Small intestine (tissue), 7 donors: ENCODE data around the gene SPINK14. TPM values are rescaled to one million over a fixed set of nuclear protein-coding genes. Genes with fewer than 3 reads are reported as not detected.

Experiments used
- DNase-seq, 2 donors: peaks; one replicate each; pipeline versions ENCODE4 v3.0.0 to v3.0.0-alpha.2; 2013
- FAIRE-seq: peaks from 2 replicates; lab custom pipeline; 2012; peaks lifted over from hg19 to GRCh38; lab: Jason Lieb, UNC
- H3K27ac ChIP-seq, 3 donors: one replicate each; pipeline ENCODE4 v1.5.1; 2013; ENCODE audit warnings: low read length in 2 of 3, mild to moderate bottlenecking in 2 of 3, control low read depth in 1 of 3, inconsistent platforms in 1 of 3, low read depth in 1 of 3, moderate library complexity in 1 of 3
- H3K27me3 ChIP-seq, 3 donors: one replicate each; pipeline ENCODE4 v1.6.1; 2013; ENCODE audit warnings: low read length in 3 of 3, inconsistent platforms in 1 of 3; ENCODE audit not compliant: control insufficient read depth in 3 of 3, insufficient read depth in 3 of 3
- H3K36me3 ChIP-seq, 3 donors: one replicate each; pipeline ENCODE4 v1.6.1; 2013; ENCODE audit warnings: low read length in 3 of 3, inconsistent platforms in 1 of 3, low read depth in 1 of 3, mild to moderate bottlenecking in 1 of 3, moderate library complexity in 1 of 3; ENCODE audit not compliant: control insufficient read depth in 3 of 3, insufficient read depth in 2 of 3
- H3K4me1 ChIP-seq, 3 donors: one replicate each; pipeline ENCODE4 v1.6.1; 2013; ENCODE audit warnings: low read length in 2 of 3, inconsistent platforms in 1 of 3, low read depth in 1 of 3, mild to moderate bottlenecking in 1 of 3, moderate library complexity in 1 of 3; ENCODE audit not compliant: control insufficient read depth in 3 of 3, insufficient read depth in 2 of 3
- H3K4me3 ChIP-seq, 3 donors: one replicate each; pipeline ENCODE4 v1.5.1; 2013; ENCODE audit warnings: low read length in 3 of 3, control low read depth in 1 of 3, inconsistent platforms in 1 of 3, low read depth in 1 of 3, mild to moderate bottlenecking in 1 of 3, moderate library complexity in 1 of 3
- H3K9me3 ChIP-seq, 2 donors: one replicate each; pipeline ENCODE4 v1.6.1; 2013; ENCODE audit warnings: low read depth in 1 of 2, low read length in 1 of 2; ENCODE audit not compliant: control insufficient read depth in 2 of 2, insufficient read depth in 1 of 2
- WGBS, 3 donors: extraction: QIAGEN DNeasy Blood & Tissue Kit; methylation state at CpG; one replicate each; pipeline ENCODE4 v1.1.7; 2013; 5-methylcytosine and 5-hydroxymethylcytosine counted together
- polyA plus RNA-seq, 4 donors: library from polyadenylated mRNA; stranded (reverse) in 3 of 4; unstranded in 1 of 4; fragments of 200-250 nt in 3 of 4; fragments of 120-200 nt in 1 of 4; gene quantifications; one replicate each; pipeline versions ENCODE4 v1.2.1 to v1.2.3, GENCODE V29; 2013
- donor health status: healthy with polysubstance abuse.
- donor health status: control.
- donor health status: control.
- donor health status: Bipolar disorder and iron deficiency.
- donor health status: healthy.

The SPINK14 gene
- polyA plus RNA-seq, 4 donors = not detected

GRCh38 chr5:148177207-148177606, 8.9 kb downstream of the SPINK14 start:
- Histone ChIP-seq H3K27me3 (no peaks in the 10 kb centered on the region), H3K27ac (no peak overlapping the region), H3K4me3 (no peak overlapping the region), H3K4me1 (no peaks in the 10 kb centered on the region), H3K9me3 (no peaks in the 10 kb centered on the region), H3K36me3 (no peaks in the 10 kb centered on the region)
- WGBS, 3 donors = 55 to 73% (median 65%) methylated on average over 1 of the region's 1 CpG
- no peak for DNase-seq
- FAIRE-seq = no peak

- DNase-seq (peak; percentile 54 to 70), FAIRE-seq (peak; percentile 87)
- no peaks in the 10 kb centered on the region for H3K4me1 ChIP-seq
- WGBS, 3 donors = 34 to 38% (median 36%) methylated on average over 3 of the region's 3 CpGs
- H3K4me3 ChIP-seq = no peak overlapping the region
- H3K27ac ChIP-seq = no peak overlapping the region
- H3K36me3 ChIP-seq = no peaks in the 10 kb centered on the region
- no peaks in the 10 kb centered on the region for H3K27me3 ChIP-seq
- no peaks in the 10 kb centered on the region for H3K9me3 ChIP-seq
These were observed 11.0 kb downstream of the SPINK14 start for GRCh38 chr5:148179234-148179824.

GRCh38 chr5:148186248-148187003, 18.1 kb downstream of the SPINK14 start:
- no peak for FAIRE-seq
- Histone ChIP-seq H3K9me3 (no peaks in the 10 kb centered on the region), H3K4me3 (no peak overlapping the region), H3K36me3 (no peaks in the 10 kb centered on the region), H3K27ac (no peak overlapping the region), H3K27me3 (no peaks in the 10 kb centered on the region), H3K4me1 (no peaks in the 10 kb centered on the region)
- no peak for DNase-seq
- 49 to 67% (median 65%) methylated on average over 3 of the region's 3 CpGs for WGBS, 3 donors

GRCh38 chr5:148191010-148191409, 22.7 kb downstream of the SPINK14 start:
- 15 to 53% (median 16%) methylated on average over 1 of the region's 1 CpG for WGBS, 3 donors
- FAIRE-seq = no peak
- H3K9me3 ChIP-seq = no peaks in the 10 kb centered on the region
- DNase-seq = no peak
- no peaks in the 10 kb centered on the region for H3K36me3 ChIP-seq
- no peaks in the 10 kb centered on the region for H3K27me3 ChIP-seq
- H3K4me1 ChIP-seq = no peaks in the 10 kb centered on the region
- no peak overlapping the region for H3K27ac ChIP-seq
- H3K4me3 ChIP-seq = no peak overlapping the region

GRCh38 chr5:148193202-148193601, 24.9 kb downstream of the SPINK14 start:
- Histone ChIP-seq H3K4me1 (no peaks in the 10 kb centered on the region), H3K9me3 (no peaks in the 10 kb centered on the region), H3K4me3 (no peak overlapping the region), H3K27ac (no peak overlapping the region), H3K36me3 (no peaks in the 10 kb centered on the region), H3K27me3 (no peaks in the 10 kb centered on the region)
- WGBS, 3 donors = 81 to 92% (median 87%) methylated on average over 1 of the region's 1 CpG
- FAIRE-seq = no peak
- DNase-seq = no peak

GRCh38 chr5:148201151-148201550, 32.8 kb downstream of the SPINK14 start:
- DNase-seq = no peak
- Histone ChIP-seq H3K36me3 (no peaks in the 10 kb centered on the region), H3K9me3 (no peaks in the 10 kb centered on the region), H3K27ac (no peak overlapping the region), H3K27me3 (no peaks in the 10 kb centered on the region), H3K4me3 (no peak overlapping the region), H3K4me1 (peaks cover 0 to 5% (median 0%) of the 10 kb centered on the region in 3 donors)
- no peak for FAIRE-seq
- 52 to 71% (median 67%) methylated on average over 2 of the region's 2 CpGs for WGBS, 3 donors

GRCh38 chr5:148202531-148203203, 34.3 kb downstream of the SPINK14 start, which contains the start of gene SPINK6:
Gene SPINK6, plus strand, starts transcription at chr5:148203042. Its CDS starts 55 bp downstream, at chr5:148203097.
- 93 to 95% (median 94%) methylated on average over 2 of the region's 2 CpGs for WGBS, 3 donors
- FAIRE-seq (no peak), DNase-seq (no peak)
- H3K9me3 ChIP-seq = no peaks in the 10 kb centered on the region
- no peaks in the 10 kb centered on the region for H3K27me3 ChIP-seq
- H3K4me1 ChIP-seq = peaks cover 0 to 5% (median 0%) of the 10 kb centered on the region in 3 donors
- no peak within 1 kb of the TSS for H3K27ac ChIP-seq
- H3K4me3 ChIP-seq = no peak within 1 kb of the TSS
- no peaks in the 10 kb centered on the region for H3K36me3 ChIP-seq

GRCh38 chr5:148205044-148205806, 36.9 kb downstream of the SPINK14 start:
- H3K27me3 ChIP-seq = no peaks in the 10 kb centered on the region
- no peaks in the 10 kb centered on the region for H3K9me3 ChIP-seq
- 36 to 68% (median 59%) methylated on average over 4 of the region's 4 CpGs for WGBS, 3 donors
- FAIRE-seq = no peak
- DNase-seq = peak in 1 of 2 donors; percentile 22
- peaks cover 0 to 5% (median 0%) of the 10 kb centered on the region in 3 donors for H3K4me1 ChIP-seq
- H3K36me3 ChIP-seq = no peaks in the 10 kb centered on the region
- H3K27ac ChIP-seq = no peak overlapping the region
- H3K4me3 ChIP-seq = no peak overlapping the region
